Measurements from ENCODE around the gene KLHL15. TPM values are rescaled to one million over a fixed set of nuclear protein-coding genes. Genes with fewer than 3 reads are reported as not detected.

Gene KLHL15
- total RNA-seq, 4 donors from 2014 or later, result 12.4 to 19.4 (median 13.7) TPM

DNA sequence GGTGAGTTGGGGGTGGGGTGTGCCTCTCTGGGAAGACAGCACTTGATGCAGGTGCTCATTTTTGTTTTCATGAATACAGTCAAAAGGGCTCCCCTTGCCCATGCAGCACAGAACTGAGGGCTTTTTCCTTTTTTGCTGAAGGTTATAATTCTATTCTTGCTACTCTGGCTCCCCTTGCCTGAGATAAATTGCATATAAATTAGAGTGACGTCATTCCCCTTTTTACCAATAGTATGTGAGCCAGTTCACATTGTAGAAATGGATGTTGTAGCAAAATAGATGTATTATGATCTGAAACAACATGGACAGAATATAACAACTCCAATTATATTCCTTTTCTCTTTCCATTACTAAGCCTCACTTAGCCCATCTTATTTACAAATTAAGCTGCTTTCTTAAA lies 90.8 kb downstream of the KLHL15 start:
- WGBS, 2 donors, result 30 to 40% methylated on average over 1 of the region's 1 CpG
- TF ChIP-seq, protein P1, sequence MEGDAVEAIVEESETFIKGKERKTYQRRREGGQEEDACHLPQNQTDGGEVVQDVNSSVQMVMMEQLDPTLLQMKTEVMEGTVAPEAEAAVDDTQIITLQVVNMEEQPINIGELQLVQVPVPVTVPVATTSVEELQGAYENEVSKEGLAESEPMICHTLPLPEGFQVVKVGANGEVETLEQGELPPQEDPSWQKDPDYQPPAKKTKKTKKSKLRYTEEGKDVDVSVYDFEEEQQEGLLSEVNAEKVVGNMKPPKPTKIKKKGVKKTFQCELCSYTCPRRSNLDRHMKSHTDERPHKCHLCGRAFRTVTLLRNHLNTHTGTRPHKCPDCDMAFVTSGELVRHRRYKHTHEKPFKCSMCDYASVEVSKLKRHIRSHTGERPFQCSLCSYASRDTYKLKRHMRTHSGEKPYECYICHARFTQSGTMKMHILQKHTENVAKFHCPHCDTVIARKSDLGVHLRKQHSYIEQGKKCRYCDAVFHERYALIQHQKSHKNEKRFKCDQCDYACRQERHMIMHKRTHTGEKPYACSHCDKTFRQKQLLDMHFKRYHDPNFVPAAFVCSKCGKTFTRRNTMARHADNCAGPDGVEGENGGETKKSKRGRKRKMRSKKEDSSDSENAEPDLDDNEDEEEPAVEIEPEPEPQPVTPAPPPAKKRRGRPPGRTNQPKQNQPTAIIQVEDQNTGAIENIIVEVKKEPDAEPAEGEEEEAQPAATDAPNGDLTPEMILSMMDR (IDR thresholded peaks at IDR 0.05), result no peak
- TF ChIP-seq POLR2A (IDR thresholded peaks at IDR 0.05), result no peak

DNA sequence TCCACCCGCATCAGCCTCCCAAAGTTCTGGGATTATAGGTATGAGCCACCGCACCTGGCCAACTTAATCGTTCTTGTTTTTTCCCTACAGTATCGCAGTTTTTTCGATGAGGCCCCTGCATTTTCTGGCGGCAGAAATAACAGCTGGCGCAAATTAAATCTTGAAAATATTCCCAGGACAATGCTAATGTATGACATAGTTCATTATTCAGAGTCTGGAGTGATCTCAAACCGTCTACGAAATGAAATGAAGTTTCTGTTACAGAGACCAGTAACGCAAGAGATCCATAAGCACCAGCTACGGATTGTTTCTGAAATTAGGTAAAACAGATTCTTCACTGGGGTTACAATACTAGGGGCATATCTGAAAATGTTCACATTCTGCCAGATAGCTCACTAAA lies 91.9 kb downstream of the KLHL15 start:
- 83 to 93% methylated on average over 11 of the region's 11 CpGs for WGBS, 2 donors
- H3K27ac ChIP-seq, result no peak overlapping the region
- no peaks in the 10 kb centered on the region for H3K9me3 ChIP-seq

More for the DNA sequence above, 90.8 kb downstream of the KLHL15 start:
- intact Hi-C loops (cut with DNase I), result no loop called here
- no peaks in the 10 kb centered on the region for H3K9me3 ChIP-seq
- no peaks in the 10 kb centered on the region for H3K36me3 ChIP-seq
- H3K27me3 ChIP-seq, result no peaks in the 10 kb centered on the region
- H3K4me1 ChIP-seq, result no peaks in the 10 kb centered on the region
- no peak overlapping the region for H3K27ac ChIP-seq
- no peak for DNase-seq
- no peak overlapping the region for H3K4me3 ChIP-seq (replicated peaks in 1 of 3)

More for the DNA sequence above, 91.9 kb downstream of the KLHL15 start:
- DNase-seq, result no peak
- H3K4me1 ChIP-seq, result no peaks in the 10 kb centered on the region
- H3K27me3 ChIP-seq, result no peaks in the 10 kb centered on the region
- intact Hi-C loops (cut with DNase I), result no loop called here
- no peaks in the 10 kb centered on the region for H3K36me3 ChIP-seq
- no peak overlapping the region for H3K4me3 ChIP-seq (replicated peaks in 1 of 3)
- TF ChIP-seq POLR2A (IDR thresholded peaks at IDR 0.05), result no peak
- TF ChIP-seq, protein P1 (IDR thresholded peaks at IDR 0.05), result no peak

Other genes starting within 250 kb of the KLHL15 start
- 1,000 to 10,000 TPM in 1 of 4 donors, 100 to 1,000 TPM in 3; 768 to 1,187 (median 831) TPM for gene SAT1, start 244.0 kb downstream of the KLHL15 start, total RNA-seq
- 10 to 100 TPM; 12.6 to 34.8 (median 22.5) TPM for gene APOO, start 119.2 kb downstream of the KLHL15 start, total RNA-seq
- under 1 TPM in 1 of 4 donors, not detected in 3; 0.40 TPM for gene CXorf58, start 119.2 kb downstream of the KLHL15 start, total RNA-seq
- gene EIF2S3, start 27.8 kb upstream of the KLHL15 start, total RNA-seq, result 100 to 1,000 TPM; 115 to 176 (median 138) TPM
- 100 to 1,000 TPM in 1 of 4 donors, 10 to 100 TPM in 3; 63.7 to 105 (median 68.2) TPM for gene ZFX, start 122.5 kb upstream of the KLHL15 start, total RNA-seq